Left ventricle myocardium inferior (tissue), 1 donor: Measurements from ENCODE around the gene ZNF749. TPM values are rescaled to one million over a fixed set of nuclear protein-coding genes. Genes with fewer than 3 reads are reported as not detected.

Source experiments
- DNase-seq: peaks from one replicate; pipeline ENCODE4 v3.0.0-alpha.2; 2020
- H3K27ac ChIP-seq: fragments of 200-600 bp; replicated peaks from 2 replicates; pipeline ENCODE4 v1.8.0; 2021
- H3K27me3 ChIP-seq: fragments of 200-600 bp; 2 replicates; pipeline ENCODE4 v1.8.0; 2021; ENCODE audit warnings: low read depth
- H3K36me3 ChIP-seq: fragments of 200-600 bp; 2 replicates; pipeline ENCODE4 v1.8.0; 2021
- H3K4me1 ChIP-seq: fragments of 200-600 bp; 2 replicates; pipeline ENCODE4 v1.8.0; 2021
- H3K4me3 ChIP-seq: fragments of 200-600 bp; 2 replicates; pipeline ENCODE4 v1.8.0; 2021; ENCODE audit warnings: mild to moderate bottlenecking, moderate library complexity
- H3K9me3 ChIP-seq: fragments of 200-600 bp; replicated peaks from 2 replicates; pipeline ENCODE4 v1.8.0; 2021
- intact Hi-C: fragments of 100-400 bp; cut with micrococcal nuclease; formaldehyde crosslinking; loops from one replicate; pipeline ENCODE4 v1.11.0; 2022
- long read RNA-seq: library from polyadenylated mRNA; unstranded; transcript quantifications from one replicate; pipeline ENCODE4 v2.0.0, GENCODE V29; 2021
- total RNA-seq: library from RNA; stranded (reverse); fragmentation: NEBNext Ultra II Directional; extraction: Animal tissue kit (Norgen Biotek cat#: 25700); gene quantifications from one replicate; pipeline ENCODE4 v1.2.1, GENCODE V29; 2021
- TF ChIP-seq, protein P1 (sequence below): fragments of 200-600 bp; IDR thresholded peaks from 2 replicates; pipeline ENCODE4 v1.8.0; 2021; ENCODE audit warnings: antibody characterized with exemption, mild to moderate bottlenecking, borderline replicate concordance
- donor health status: DM: no; HTN: yes; CAD: no; lungs with severe emphysema.

The ZNF749 gene
- 3.4 TPM for total RNA-seq
- long read RNA-seq, partial matches to known transcripts: 0 of 1 reads
- long read RNA-seq, other reads (novel, unspliced or antisense): 0 of 1 reads

DNA sequence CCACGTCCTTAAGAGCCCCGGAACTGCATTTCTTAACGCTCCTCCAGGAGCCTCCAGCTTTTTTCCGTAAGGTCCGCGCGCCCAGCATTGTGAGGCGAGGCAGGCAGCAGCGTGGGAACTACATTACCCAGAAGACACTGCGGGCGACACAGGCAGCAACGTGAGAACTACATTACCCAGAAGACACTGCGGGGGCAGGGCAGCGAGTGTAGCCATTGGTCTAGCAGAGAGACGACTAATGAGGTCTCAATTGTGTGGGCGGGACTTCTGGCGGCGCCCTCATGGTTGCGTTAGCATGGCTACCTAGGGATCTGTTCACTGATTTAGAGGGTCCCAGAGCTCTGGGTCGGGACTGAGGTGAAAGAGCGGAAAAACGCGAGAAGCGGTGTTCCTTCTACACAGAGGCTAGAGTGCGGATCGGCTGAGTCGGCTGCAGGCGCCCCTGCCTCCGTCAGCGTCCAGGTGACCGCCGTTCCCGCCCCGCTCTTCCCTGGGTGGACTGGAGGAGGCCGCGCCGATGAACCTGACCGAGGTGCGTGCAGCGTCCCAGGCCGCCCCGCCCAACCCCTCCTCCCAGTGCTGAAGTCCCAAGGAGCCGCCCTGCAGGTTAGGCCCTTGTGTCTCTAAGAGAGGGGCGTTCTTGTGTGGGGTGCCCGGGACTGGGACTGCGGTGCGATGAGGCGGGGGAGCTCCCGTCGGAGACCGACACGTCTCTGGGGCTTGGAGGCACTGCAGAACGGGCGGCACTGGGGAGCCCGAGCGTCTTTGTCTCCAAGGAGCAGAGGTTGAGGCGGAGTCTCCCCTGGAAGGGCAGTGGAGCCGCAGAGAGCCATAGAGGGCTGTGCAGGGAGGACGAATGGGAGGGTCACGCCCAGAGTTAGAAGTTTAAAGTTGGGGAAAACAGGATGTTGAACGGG, at the start of gene ZNF749:
TSS of gene ZNF749 (plus strand) at position 264 of the 917 bp plus-strand sequence. CDS start at position 518, 254 bp downstream.
- H3K36me3 ChIP-seq: peaks cover 12% of the 10 kb centered on the region
- peak within 1 kb of the TSS; percentile 89 for H3K4me3 ChIP-seq
- peak; percentile 97 for DNase-seq
- intact Hi-C loops: no loop called here
- H3K27ac ChIP-seq: peak within 1 kb of the TSS; percentile 56
- TF ChIP-seq, protein P1, sequence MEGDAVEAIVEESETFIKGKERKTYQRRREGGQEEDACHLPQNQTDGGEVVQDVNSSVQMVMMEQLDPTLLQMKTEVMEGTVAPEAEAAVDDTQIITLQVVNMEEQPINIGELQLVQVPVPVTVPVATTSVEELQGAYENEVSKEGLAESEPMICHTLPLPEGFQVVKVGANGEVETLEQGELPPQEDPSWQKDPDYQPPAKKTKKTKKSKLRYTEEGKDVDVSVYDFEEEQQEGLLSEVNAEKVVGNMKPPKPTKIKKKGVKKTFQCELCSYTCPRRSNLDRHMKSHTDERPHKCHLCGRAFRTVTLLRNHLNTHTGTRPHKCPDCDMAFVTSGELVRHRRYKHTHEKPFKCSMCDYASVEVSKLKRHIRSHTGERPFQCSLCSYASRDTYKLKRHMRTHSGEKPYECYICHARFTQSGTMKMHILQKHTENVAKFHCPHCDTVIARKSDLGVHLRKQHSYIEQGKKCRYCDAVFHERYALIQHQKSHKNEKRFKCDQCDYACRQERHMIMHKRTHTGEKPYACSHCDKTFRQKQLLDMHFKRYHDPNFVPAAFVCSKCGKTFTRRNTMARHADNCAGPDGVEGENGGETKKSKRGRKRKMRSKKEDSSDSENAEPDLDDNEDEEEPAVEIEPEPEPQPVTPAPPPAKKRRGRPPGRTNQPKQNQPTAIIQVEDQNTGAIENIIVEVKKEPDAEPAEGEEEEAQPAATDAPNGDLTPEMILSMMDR: no peak
- no peaks in the 10 kb centered on the region for H3K27me3 ChIP-seq
- peaks cover 25% of the 10 kb centered on the region for H3K4me1 ChIP-seq
- H3K9me3 ChIP-seq: peaks cover 4% of the 10 kb centered on the region

GRCh38 chr19:57389194-57389729, 45.9 kb upstream of the ZNF749 start:
- no peaks in the 10 kb centered on the region for H3K27me3 ChIP-seq
- H3K36me3 ChIP-seq: peaks cover 19% of the 10 kb centered on the region
- peak overlapping the region; percentile 92 for H3K27ac ChIP-seq
- no peak for DNase-seq
- TF ChIP-seq, protein P1: no peak
- H3K4me3 ChIP-seq: peak overlapping the region; percentile 92
- intact Hi-C loops: no loop called here
- peaks cover 13% of the 10 kb centered on the region for H3K9me3 ChIP-seq
- peaks cover 42% of the 10 kb centered on the region for H3K4me1 ChIP-seq

DNA sequence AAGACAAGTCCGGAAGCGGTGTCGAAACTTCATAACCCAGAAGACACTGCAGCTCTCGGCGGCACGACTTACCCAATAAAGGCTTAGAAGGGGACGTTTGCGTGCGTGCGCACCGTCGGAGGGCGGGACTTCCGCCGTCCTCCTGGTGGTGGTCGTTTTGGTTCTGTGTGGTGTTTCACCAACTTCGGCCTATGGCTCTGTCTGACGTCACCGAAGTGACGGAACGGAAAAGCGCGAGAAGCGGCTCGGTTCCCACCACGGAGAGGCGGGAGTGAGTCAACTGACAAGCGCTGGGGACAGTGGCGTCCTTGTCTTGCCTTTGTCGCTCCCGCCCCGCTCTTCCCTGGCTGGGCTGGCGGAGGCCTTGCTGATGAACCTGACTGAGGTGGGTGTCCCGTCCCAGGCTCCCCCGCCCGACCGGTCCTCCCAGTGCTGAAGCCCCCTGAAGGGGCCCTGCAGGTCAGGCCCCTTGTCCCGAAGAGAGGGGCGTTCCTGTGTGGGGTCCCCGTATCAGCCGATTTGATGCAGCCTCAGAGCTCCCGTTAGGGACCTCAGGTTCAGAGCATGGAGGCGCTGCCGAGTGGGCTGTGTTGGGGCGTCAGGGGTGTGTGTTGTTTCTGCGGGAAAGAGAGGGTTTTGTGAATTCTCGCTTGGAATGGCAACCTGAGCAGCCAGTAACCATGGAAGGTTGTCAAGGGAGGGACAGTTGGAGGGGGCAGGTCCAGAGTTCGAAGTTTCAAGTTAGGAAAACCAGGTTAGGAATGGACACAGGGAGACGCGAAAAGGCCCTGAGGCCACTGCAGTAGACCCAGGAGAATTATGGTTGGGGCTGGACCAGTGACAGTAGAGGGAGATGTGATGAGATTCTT, 45.2 kb upstream of the ZNF749 start, which contains the start of gene ZNF548:
TSS of gene ZNF548 (plus strand) at position 125 of the 869 bp plus-strand sequence. CDS start at position 371, 246 bp downstream.
- Histone ChIP-seq H3K27me3 (no peaks in the 10 kb centered on the region), H3K4me1 (peaks cover 46% of the 10 kb centered on the region), H3K4me3 (peak within 1 kb of the TSS; percentile 92), H3K27ac (peak within 1 kb of the TSS; percentile 92), H3K36me3 (peaks cover 25% of the 10 kb centered on the region), H3K9me3 (peaks cover 19% of the 10 kb centered on the region)
- TF ChIP-seq, protein P1: peak; percentile 51
- intact Hi-C loops: no loop called here
- DNase-seq: peak; percentile 96

GRCh38 chr19:57395710-57396109, 39.4 kb upstream of the ZNF749 start:
- TF ChIP-seq, protein P1: no peak
- Histone ChIP-seq H3K27ac (peak overlapping the region; percentile 19), H3K4me3 (no peak overlapping the region), H3K27me3 (no peaks in the 10 kb centered on the region), H3K36me3 (peaks cover 78% of the 10 kb centered on the region), H3K9me3 (peaks cover 74% of the 10 kb centered on the region), H3K4me1 (peaks cover 38% of the 10 kb centered on the region)
- no peak for DNase-seq
- intact Hi-C loops: no loop called here

DNA sequence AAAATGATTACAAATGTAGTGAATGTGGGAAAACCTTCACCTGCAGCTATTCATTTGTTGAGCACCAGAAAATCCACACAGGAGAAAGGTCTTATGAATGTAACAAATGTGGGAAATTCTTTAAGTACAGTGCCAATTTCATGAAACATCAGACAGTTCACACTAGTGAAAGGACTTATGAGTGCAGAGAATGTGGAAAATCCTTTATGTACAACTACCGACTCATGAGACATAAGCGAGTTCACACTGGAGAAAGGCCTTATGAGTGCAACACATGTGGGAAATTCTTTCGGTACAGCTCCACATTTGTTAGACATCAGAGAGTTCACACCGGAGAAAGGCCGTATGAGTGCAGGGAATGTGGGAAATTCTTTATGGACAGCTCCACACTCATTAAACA, 36.3 kb upstream of the ZNF749 start:
- H3K4me3 ChIP-seq: no peak overlapping the region
- TF ChIP-seq, protein P1: no peak
- H3K4me1 ChIP-seq: peaks cover 24% of the 10 kb centered on the region
- no peak for DNase-seq
- H3K27ac ChIP-seq: no peak overlapping the region
- peaks cover 96% of the 10 kb centered on the region for H3K9me3 ChIP-seq
- no peaks in the 10 kb centered on the region for H3K27me3 ChIP-seq
- peaks cover 90% of the 10 kb centered on the region for H3K36me3 ChIP-seq
- intact Hi-C loops: no loop called here
